ENCODE data around the gene BCAS3.

Gene BCAS3

GRCh38 chr17:61276806-61277205, 599.2 kb downstream of the BCAS3 start:
- no peak for DNase-seq

GRCh38 chr17:61279476-61280145, 602.0 kb downstream of the BCAS3 start:
- no peak for DNase-seq

GRCh38 chr17:61280338-61280737, 602.7 kb downstream of the BCAS3 start:
- no peak for DNase-seq

DNA sequence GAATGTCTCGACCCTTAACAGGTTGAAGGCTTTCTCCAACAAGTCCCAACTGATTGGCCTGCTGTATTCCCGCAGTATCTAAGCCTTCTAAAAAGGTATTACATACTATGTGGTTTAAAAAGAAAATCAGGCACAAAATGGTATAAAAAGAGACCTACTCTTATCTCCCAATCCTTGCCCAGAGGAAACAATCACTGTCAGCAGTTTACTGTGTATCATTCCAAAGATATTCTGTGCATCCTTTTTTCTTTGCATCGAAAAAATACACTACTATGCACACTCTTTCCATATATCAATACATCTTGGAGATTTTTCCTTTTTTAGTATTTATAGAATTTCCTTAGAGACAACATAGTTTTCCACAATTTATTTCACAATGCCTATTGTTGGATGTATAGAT, 603.2 kb downstream of the BCAS3 start:
- no peak for DNase-seq

GRCh38 chr17:61282377-61282776, 604.7 kb downstream of the BCAS3 start:
- DNase-seq: no peak

DNA sequence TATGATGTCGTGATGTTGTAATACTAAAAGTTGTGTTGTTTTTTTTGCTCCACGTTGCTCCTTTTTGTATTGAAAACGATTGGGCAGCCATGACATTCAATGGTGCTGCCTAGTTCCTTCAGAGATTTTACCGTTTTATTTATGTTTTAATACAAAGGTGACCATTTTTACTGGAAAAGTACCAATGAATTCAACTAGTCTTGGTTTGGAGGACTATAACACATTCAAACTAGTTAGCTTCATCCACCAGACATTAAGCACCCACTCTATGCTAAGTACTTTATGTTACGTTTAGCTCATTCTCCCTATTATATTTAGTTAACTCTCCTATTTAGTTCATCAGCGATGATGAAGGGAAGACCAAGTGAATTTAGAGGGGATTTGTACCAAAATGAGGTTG, 605.4 kb downstream of the BCAS3 start:
- no peak for DNase-seq

- DNase-seq: no peak
These were observed 606.5 kb downstream of the BCAS3 start for GRCh38 chr17:61284174-61284573.

- no peak for DNase-seq
These were observed 607.1 kb downstream of the BCAS3 start for GRCh38 chr17:61284746-61285145.

- no peak for DNase-seq
These were observed 608.1 kb downstream of the BCAS3 start for GRCh38 chr17:61285526-61286320.

DNA sequence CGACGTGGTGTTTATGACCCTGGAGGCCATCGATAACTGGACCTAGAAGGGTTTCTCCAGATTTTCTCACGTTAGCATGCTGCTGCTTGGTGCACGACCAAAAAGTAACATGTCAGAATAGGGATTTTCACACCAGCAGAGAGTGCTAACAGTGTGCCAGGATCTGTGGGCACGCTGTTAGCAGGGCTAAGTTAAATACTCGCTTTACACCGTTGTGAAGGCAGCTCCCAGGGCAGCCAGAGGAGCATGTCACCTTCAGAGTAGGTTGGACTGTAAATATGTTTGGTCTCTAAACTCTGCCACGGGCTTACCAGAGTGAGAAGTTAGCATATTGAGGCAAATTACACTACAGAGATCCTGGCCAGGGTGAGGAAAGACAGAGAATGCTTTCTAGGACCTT, 608.8 kb downstream of the BCAS3 start:
- no peak for DNase-seq

- no peak for DNase-seq
These were observed 612.0 kb downstream of the BCAS3 start for GRCh38 chr17:61289408-61290385.

GRCh38 chr17:61291451-61292285, 614.0 kb downstream of the BCAS3 start:
- DNase-seq: no peak

GRCh38 chr17:61294286-61294685, 616.6 kb downstream of the BCAS3 start:
- DNase-seq: no peak

DNA sequence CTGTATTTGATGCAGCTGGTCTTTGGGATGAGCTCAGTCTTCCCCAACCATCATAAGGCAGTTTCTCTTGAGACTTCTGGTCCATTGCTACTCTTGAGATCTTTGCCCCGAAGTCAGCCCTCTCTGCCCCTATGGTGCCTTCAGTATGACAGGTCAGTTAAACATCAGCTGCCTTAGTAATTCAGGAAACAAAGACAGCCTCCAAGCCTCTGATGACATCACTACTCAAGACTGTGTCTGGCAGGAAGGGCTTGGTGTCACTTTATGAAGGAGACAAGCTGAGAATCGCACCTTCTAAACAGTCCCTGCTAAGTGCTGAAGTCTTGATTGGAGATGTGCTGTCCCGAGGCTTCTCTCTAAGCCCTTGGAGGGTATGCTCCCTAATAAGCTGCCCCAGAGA, 617.1 kb downstream of the BCAS3 start:
- no peak for DNase-seq

DNA sequence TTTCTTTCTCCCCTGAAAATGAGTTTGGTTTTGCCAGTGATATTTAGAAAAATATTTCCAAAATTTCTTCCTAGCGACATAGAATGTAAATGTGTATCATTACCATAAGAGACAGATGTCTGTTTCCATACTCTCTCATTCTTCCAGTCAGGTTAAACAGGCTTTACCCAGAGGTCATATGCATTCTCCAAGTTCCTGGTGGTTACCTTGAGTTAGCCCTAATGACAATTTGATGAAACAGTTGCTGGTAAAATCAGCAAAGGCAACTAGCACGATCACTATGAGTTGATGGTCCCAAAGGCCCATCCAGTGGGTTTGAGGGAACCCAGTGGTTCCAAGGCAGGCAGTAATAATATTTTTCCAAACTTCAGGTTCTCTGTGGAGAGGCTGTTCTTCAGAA, 618.4 kb downstream of the BCAS3 start:
- no peak for DNase-seq

DNA sequence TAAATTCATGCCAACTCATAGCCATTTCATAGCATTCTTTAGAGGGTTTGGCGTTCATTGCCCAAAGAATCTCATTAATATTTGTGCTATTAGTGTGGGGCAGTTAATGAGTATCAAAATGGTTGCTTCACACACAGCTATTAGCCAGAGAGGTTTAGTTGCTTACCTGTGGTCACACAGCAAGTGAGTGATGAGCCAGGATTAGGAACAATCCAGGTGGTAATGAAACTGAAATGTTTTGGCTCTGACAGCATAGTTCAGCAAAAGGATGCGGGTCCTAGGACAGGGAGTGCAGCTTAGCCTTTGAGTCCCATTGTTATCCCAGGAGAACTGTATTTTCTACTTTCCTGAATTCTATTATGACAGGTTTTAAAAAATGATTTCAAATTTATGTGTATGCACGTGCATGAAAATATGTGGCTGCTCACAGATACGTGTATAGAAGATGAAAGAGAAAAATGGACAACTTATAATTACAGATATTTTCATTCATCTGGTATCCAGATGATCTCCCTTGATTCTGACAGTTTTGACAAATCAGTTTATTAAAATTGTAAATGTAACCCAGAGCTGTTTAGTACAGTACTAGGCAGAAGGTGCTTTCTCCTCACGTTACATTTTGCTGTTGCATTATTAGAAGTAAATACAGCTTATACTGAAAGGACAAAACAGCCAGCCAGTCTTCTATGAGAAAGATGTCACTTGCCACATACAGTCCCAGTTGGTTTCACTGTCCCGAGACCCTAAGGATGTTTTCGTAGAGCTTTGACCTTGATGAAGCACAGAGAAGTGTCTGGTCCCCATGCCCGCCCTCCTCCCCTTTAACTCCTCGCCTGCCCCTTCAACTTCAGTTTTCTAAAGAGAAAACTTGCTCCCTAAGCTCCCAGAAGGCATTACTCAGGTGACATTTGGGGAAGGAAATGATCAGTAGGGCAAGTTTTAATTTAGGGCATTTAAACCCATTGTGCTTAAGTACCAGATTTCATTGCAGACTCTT, 622.2 kb downstream of the BCAS3 start:
- no peak for DNase-seq

DNA sequence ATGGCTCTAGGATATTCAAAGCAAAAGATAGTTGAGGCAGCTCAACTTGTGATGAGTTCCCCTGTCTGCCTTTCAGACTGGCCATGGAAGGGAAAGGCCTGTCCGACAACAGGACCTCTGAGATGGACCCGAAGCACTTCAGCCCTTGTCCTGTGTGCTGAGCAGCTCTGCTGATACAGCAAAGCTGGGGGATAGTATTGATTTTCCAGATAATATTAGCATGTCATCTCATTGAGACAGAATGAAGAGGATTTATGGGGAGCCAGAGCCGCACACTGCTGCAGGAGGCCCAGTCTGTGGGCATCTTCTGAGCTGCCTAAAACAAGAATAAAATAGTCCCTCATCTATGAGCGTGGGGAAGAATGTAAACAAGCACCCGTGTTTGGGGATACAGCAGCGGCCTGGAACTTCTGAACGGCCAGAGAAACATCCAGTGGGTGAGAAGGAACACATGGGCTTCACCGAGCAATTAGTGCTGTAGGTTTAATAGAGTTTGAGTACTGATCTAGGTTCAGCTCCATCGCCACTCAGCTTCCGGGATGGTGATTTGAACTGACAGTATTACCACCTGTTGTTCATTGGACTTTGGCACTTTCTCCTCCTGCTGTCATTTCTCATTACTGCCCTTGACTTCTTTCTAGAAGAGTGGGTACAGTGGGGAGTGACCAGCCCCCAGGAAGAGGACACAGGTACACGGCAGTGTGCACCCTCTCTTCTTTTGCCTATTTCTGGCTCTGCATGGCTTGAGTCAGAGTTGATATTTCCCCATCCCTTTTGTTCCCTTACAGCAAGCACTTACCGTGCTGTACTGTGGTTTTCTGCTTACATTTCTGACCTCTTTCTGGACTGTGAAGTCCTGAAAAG, 625.5 kb downstream of the BCAS3 start:
- DNase-seq: no peak

- DNase-seq: no peak
These were observed 626.1 kb downstream of the BCAS3 start for GRCh38 chr17:61303817-61304096.

- DNase-seq: no peak
These were observed 627.4 kb downstream of the BCAS3 start for GRCh38 chr17:61305024-61305423.

- DNase-seq: no peak
These were observed 628.4 kb downstream of the BCAS3 start for GRCh38 chr17:61306003-61306402.

Data from NCI-H1694 treated with DMSO at 0.1 percent for 48 hours (cell line).